GM21423 (cell line): ENCODE data around the gene SRPX2.

Source experiments
- ATAC-seq: cut with Tn5 transposase; IDR thresholded peaks from one replicate; pipeline ENCODE4 v1.9.1; 2021; ENCODE audit warnings: mild to moderate bottlenecking, moderate library complexity; ENCODE audit not compliant: unreplicated experiment

The SRPX2 gene

DNA sequence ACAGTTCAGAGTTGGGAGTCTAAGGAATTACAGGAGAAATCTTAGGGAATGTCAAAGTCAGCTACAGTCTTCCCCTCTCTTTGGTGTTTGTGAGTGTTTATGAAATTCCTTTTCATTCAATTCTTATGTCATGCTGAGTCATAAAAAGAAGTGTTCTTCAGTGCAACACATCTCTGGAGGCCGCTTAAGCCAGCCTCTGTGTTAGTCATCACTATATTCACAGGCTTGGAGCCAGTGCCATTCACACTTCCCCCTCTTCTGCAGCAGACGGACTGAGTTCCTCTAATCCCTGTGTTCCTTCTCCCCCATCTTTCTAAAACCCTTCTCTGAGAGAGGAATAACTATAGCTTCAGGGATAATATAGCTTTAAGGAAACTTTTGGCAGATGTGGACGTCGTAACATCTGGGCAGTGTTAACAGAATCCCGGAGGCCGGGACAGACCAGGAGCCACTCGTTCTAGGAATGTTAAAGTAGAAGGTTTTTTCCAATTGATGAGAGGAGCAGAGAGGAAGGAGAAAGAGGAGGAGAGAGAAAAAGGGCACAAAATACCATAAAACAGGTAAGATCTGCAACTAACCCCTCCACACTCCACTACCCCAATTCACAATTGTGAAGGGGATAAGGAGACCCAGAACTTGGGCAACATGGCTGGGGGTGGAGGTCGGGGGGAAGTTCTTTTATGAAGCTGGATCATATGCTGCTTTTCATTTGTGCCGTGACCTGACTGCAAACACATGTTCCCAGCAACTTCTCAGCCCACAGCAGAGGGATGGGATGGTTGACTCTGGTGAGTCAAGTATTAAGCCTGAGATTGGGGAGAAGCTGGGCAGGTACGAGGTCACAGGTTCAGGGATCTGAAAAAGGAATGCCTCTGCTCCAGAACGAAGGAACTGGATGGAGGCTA lies at the start of gene SRPX2:
Gene SRPX2 (plus strand): TSS at position 244 of the 905 bp plus-strand sequence. CDS start 2,124 bp downstream, outside the sequence.
- ATAC-seq, result no peak

DNA sequence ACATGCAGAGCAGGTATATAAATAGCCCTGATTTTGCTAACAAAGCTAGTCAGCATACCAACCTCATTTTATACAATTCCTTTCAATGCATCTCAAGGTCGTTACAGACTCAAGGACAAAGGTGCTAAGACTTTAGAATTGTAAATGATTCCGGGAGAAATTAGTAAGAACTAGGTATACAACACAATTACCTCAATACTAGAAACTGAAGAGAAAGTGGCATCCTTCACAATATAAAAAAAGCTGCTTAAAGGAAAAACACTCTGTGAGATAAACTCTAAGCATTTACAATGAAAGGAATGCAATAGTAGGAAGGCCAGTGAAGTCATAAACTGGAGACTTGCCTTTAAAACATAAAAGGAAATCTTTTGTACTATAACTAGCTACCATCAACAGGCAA lies 47.4 kb upstream of the SRPX2 start:
- ATAC-seq, result no peak

GRCh38 chrX:100599456-100599855 lies 44.5 kb upstream of the SRPX2 start:
- no peak for ATAC-seq

DNA sequence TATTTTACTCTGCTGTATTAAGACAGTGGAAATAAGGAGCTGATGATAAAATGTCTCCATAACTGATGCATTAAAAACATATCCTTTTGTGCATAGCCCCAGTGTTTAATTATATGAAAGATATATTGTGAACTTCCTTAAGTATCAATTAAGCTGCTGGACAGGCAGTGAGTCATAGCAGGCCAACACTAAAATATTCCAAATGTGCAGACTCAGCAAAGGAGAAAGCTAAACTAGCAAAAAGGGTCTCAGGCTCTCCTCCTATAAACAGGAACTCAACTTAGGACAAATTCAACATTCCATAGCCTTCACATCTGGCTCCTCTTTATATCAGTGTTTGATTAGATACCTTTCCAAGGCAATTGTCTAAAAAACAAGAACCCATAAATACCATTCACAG lies 43.7 kb upstream of the SRPX2 start:
- ATAC-seq, result no peak

- ATAC-seq, result peak; percentile 67
Measured at GRCh38 chrX:100600758-100601157, 43.2 kb upstream of the SRPX2 start.

DNA sequence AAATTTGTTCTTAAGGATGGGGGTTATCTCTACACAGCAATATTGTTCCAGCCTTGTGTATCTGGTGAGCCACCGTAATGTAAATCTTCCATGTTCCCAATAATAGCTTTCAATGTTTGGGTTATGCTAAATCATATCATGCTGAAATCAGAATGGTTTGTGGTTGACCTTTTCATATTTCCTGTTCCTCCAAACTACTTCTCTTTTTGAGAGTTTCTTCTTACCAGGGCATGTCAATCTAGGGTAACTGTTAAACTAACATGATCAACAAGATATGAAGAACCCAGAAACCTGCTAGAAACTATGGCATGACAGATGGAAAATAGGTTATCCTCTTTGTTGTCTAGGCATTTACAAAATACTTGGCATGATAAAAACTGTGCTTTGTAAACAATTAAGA lies 37.2 kb upstream of the SRPX2 start:
- ATAC-seq, result no peak

DNA sequence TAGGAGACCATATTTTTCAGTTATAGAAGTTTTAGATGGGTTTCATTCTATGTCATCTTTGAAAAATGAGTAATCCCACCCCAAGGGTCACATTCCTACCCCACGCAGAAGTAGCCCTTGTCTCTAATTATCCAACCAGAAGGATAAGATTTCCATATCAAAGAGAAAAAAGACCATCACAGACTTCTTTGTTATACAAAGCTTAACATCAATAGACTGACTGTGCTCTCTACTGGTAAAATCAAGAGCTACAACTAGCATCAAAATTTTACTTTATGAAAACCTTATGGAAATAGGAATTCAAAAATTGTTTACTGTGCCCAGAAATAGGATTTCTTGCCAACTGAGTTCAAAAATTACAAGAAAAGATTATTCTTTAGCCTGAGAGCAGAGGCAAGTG lies 34.4 kb upstream of the SRPX2 start:
- no peak for ATAC-seq

DNA sequence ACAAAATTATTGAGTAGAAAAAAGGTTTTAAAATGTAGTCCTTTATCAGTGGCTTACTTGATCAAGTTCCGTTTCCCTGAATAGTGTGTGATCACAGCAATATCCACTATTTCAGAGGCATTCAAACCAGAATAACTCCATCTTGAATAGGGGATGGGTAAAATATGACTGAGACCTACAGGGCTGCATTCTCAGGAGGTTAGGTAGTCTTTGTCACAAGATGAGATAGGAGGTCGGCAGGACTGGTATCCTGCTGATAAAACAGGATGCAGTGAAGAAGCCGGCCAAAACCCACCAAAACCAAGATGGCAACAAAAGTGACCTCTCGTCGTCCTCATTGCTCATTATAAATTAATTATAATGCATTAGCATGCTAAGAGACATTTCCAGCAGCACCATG lies 32.0 kb upstream of the SRPX2 start:
- no peak for ATAC-seq

DNA sequence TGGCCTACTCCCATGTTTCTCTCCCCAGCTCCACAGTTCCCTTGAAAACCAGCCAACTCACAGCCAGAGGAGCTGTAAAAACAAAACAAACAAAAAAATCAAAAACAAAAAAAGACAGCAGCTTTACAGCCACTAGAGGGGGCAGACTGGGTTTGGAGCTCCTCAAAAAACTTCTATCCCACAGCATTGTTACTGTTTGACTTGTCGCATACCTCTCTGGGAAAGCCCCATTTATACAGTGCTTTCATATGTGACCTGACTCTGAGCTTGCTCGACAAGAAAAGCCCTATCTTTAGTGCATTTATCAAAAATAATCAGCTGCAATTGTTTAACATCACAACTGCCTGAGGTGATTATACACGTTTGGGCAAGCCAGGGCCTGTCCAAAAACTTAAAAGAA lies 29.0 kb upstream of the SRPX2 start:
- ATAC-seq, result peak; percentile 100

GRCh38 chrX:100623001-100623400 lies 21.0 kb upstream of the SRPX2 start:
- no peak for ATAC-seq

- peak; percentile 95 for ATAC-seq
Measured at GRCh38 chrX:100625985-100626491, 18.0 kb upstream of the SRPX2 start.

DNA sequence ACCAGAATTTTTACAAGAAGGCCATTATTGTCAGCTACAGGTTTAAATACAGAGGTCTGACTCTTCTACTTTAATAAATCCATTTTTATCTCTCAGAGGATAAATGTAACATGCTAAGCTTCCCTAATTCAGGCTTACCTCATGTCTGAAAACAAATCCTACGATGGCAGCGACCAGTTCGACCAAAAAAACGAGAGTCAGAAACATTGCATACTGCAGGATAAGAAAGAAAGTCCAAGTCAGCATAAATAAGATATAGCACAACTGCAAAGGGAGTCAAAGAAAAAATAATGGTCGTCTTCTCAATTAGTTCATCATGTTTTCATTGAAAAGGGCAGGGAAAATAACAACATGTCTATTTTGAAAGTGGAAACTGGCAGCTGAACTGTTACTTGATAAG lies 9.0 kb upstream of the SRPX2 start:
- ATAC-seq, result no peak

GRCh38 chrX:100635989-100636320 lies 8.0 kb upstream of the SRPX2 start:
- no peak for ATAC-seq

- ATAC-seq, result peak; percentile 98
Measured at GRCh38 chrX:100636321-100636991, 7.5 kb upstream of the SRPX2 start, which contains the start of gene TSPAN6. TSS of gene TSPAN6 (minus strand) at chrX:100636806. CDS start at chrX:100636694, 112 bp downstream.

DNA sequence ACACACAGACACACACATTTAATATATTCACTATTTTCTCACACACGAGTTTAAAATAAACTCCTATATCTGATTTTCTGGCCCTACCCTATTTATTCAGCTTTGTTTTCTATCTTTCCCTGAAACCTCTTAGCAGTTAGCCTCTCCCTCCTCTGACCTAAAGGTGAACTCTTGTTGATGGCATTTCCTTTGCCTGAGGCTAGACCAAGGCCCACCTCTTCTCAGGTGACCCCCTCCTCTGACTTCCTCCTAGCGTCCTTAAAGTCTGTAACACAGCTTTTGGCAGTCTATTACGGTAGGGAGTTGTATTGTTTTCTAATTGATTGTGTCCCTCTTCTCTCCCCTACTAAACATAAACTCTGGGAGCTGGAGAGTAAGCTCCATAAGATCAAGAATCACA lies 1.7 kb upstream of the SRPX2 start:
- ATAC-seq, result no peak

- no peak for ATAC-seq
Measured at GRCh38 chrX:100643212-100643611, 787 bp upstream of the SRPX2 start.

DNA sequence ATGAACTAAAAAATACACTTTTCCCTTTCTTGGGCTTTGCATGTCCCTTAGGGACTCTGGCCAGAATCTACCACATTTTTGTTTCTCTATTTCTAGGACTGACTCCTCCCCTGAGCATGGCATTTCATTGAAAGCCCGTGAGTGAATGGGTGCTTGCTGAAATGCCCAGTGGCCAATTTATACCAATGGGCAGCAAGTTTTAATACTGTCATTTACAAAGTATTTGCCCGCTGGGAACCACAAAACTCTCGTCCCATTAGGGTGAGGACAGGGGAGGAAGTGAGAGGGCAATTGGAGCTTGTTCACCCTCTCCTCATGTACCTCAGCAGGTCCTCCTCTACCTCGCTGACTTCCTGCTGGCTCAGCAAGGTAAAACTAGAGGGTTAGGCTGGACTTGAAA lies 1.1 kb downstream of the SRPX2 start:
- no peak for ATAC-seq

DNA sequence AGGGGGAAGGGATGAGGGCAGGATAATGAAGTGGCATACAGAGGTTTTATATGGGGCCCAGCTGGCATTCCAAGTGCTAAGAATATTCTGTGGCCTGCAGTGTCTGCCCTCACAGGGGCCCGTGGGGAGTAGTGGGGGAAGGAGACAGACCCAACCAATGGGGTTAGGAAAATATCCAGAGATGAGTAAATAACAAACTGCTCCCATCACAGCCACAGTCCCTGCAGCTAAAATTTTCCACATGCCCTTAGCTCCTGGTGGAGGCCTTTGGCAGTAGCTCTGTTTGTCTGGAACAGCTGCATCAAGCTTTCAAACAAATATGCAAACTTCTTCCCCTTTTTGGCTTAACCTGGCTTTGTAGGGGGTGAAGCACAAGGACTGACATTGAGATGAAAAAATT lies 3.1 kb downstream of the SRPX2 start:
- no peak for ATAC-seq

DNA sequence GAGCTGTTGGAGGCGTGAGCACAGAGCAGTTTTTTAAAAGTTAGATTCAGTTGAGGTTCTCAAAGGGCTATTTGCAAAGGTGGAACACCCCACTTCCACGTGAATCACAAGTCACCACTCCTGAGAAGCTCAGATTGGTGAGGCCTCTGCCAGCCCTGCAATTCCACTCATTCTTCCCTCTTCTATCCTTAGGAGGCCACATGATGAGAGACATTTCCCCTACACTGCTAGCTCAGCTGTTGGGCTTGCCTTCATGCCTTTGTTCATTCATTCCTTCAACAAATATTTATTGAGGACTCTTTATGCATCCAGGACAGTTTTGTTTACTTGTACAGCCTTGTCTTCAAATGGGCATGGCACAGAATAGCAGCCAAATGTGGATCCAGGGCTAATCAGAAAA lies 3.7 kb downstream of the SRPX2 start:
- no peak for ATAC-seq

DNA sequence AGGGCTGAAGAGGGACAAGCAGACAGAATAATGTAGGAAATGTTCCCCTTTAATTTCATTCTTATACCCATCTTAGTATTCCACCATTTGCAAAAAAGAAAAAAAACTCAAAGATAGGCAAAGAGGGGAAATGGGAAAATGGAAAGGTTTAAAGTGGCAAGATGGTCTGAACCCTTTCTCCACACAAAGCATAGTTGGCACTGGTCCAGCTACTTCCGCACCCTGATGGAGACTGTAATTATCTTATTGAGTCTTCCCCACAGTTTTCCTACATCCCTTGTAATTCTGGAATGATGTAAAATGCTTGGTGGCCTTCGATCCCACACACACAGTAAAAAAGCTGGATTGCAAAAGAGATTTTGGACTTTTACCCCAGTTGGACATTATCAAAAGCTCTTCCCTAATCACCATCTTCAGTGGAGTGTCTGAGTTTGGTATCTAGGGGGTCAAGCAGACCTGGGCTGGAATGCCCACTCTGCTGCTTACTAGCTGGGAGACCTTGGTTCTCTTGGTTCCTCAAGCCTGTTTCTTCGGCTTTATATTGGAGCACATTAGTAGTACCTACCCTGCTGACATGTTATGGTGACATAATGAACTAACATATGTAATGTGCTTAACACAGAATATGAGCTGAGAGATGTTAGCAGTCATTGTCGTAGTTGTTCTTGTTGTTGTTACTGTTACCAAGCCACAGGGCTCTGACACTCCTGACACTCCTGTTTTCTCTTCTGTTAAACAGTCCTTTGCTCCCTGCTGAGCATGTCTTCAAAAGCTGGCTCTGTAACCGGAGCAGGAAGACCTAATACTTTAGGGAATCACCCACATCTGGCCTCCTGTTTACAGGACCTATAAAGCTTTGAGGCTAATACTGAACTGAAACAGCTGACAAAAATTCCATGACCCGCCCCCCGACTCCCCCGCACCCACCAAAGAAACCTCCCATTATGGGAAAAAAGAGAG lies 4.7 kb downstream of the SRPX2 start:
- ATAC-seq, result no peak
